NCI-H345 (cell line): Measurements from ENCODE around the gene DSCAM.
"Not testable (repeated sequence)": the region's sequence is repeated elsewhere in the genome, so short reads cannot be mapped to it uniquely, and the experiment has no call there.

Experiments used
- DNase-seq: peaks from one replicate; lab custom pipeline; 2025; lab: John Stamatoyannopoulos, UW

Gene DSCAM

GRCh38 chr21:40457741-40458140 is 389.2 kb downstream of the DSCAM start:
- no peak for DNase-seq

- no peak for DNase-seq
Observed at GRCh38 chr21:40454057-40454456, 392.9 kb downstream of the DSCAM start.

GRCh38 chr21:40453183-40453582 is 393.8 kb downstream of the DSCAM start:
- no peak for DNase-seq

- no peak for DNase-seq
Observed at GRCh38 chr21:40452548-40452947, 394.4 kb downstream of the DSCAM start.

- no peak for DNase-seq
Observed at GRCh38 chr21:40447016-40447415, 399.9 kb downstream of the DSCAM start.

GRCh38 chr21:40445349-40445921 is 401.5 kb downstream of the DSCAM start:
- DNase-seq = no peak

GRCh38 chr21:40439581-40439980 is 407.4 kb downstream of the DSCAM start:
- not testable (repeated sequence) for DNase-seq

GRCh38 chr21:40438616-40439015 is 408.3 kb downstream of the DSCAM start:
- DNase-seq = no peak

- no peak for DNase-seq
Observed at GRCh38 chr21:40436261-40436660, 410.7 kb downstream of the DSCAM start.

- DNase-seq = peak; percentile 47
Observed at GRCh38 chr21:40433538-40433937, 413.4 kb downstream of the DSCAM start.

- DNase-seq = peak; percentile 26
Observed at GRCh38 chr21:40425981-40426380, 421.0 kb downstream of the DSCAM start.

GRCh38 chr21:40422896-40423635 is 423.9 kb downstream of the DSCAM start:
- no peak for DNase-seq

GRCh38 chr21:40421121-40421520 is 425.8 kb downstream of the DSCAM start:
- DNase-seq = no peak

- no peak for DNase-seq
Observed at GRCh38 chr21:40416572-40416971, 430.4 kb downstream of the DSCAM start.

- no peak for DNase-seq
Observed at GRCh38 chr21:40408561-40408960, 438.4 kb downstream of the DSCAM start.

GRCh38 chr21:40404396-40404800 is 442.6 kb downstream of the DSCAM start:
- peak; percentile 75 for DNase-seq

GRCh38 chr21:40402884-40403582 is 443.9 kb downstream of the DSCAM start:
- no peak for DNase-seq

GRCh38 chr21:40395732-40396131 is 451.2 kb downstream of the DSCAM start:
- no peak for DNase-seq

- no peak for DNase-seq
Observed at GRCh38 chr21:40393066-40393465, 453.9 kb downstream of the DSCAM start.

GRCh38 chr21:40388046-40388445 is 458.9 kb downstream of the DSCAM start:
- DNase-seq = no peak

GRCh38 chr21:40386981-40387747 is 459.8 kb downstream of the DSCAM start:
- no peak for DNase-seq

- DNase-seq = peak; percentile 64
Observed at GRCh38 chr21:40386294-40386911, 460.6 kb downstream of the DSCAM start.
